CD14-positive monocyte (primary cell): ENCODE data around the gene CPS1. TPM values are rescaled to one million over a fixed set of nuclear protein-coding genes. Genes with fewer than 3 reads are reported as not detected.

Experiments used
- DNase-seq, 3 donors: peaks; one replicate each; pipeline ENCODE4 v3.0.0-alpha.2; 2011 to 2022
- H2AFZ ChIP-seq: 2 replicates; pipeline ENCODE4 v1.6.0; 2012; ENCODE audit warnings: mild to moderate bottlenecking, low read depth, low read length, inconsistent platforms; ENCODE audit not compliant: insufficient read depth, poor library complexity, severe bottlenecking
- H3K27ac ChIP-seq, 2 donors: 1 replicate in 1 of 2; 2 replicates in 1 of 2; pipeline ENCODE4 v1.5.1; 2012 to 2013; ENCODE audit warnings: low read length in 2 of 2, control low read depth in 1 of 2, inconsistent platforms in 1 of 2, low read depth in 1 of 2, mild to moderate bottlenecking in 1 of 2
- H3K27me3 ChIP-seq, 2 donors: one replicate each; pipeline versions ENCODE4 v1.6.0 to v1.6.1; 2011 to 2013; ENCODE audit warnings: low read length in 2 of 2; ENCODE audit not compliant: control insufficient read depth in 2 of 2, insufficient read depth in 2 of 2
- H3K36me3 ChIP-seq, 2 donors: replicated peaks in 1 of 2; 1 replicate in 1 of 2; 2 replicates in 1 of 2; pipeline versions ENCODE4 v1.5.1 to v1.6.1; 2012 to 2013; ENCODE audit warnings: low read length in 2 of 2, control low read depth in 1 of 2, inconsistent platforms in 1 of 2, mild to moderate bottlenecking in 1 of 2; ENCODE audit not compliant: insufficient read depth in 2 of 2, control insufficient read depth in 1 of 2
- H3K4me1 ChIP-seq, 2 donors: 1 replicate in 1 of 2; 2 replicates in 1 of 2; pipeline versions ENCODE4 v1.5.1 to v1.6.1; 2012 to 2013; ENCODE audit warnings: low read length in 2 of 2, control low read depth in 1 of 2, inconsistent platforms in 1 of 2, mild to moderate bottlenecking in 1 of 2, moderate library complexity in 1 of 2; ENCODE audit not compliant: insufficient read depth in 2 of 2, control insufficient read depth in 1 of 2
- H3K4me2 ChIP-seq: replicated peaks from 2 replicates; pipeline ENCODE3; 2012; ENCODE audit warnings: low read length, moderate library complexity, mild to moderate bottlenecking; ENCODE audit not compliant: poor library complexity, severe bottlenecking; ENCODE audit errors: extremely low read depth
- H3K4me3 ChIP-seq, 3 experiments: fragments of 200-600 bp in 1 of 3; sonication (generic) in 1 of 3; replicated peaks in 1 of 3; 1 replicate in 2 of 3; 2 replicates in 1 of 3; pipeline ENCODE4 v1.5.1; 2011 to 2013; ENCODE audit warnings: low read length in 3 of 3, mild to moderate bottlenecking in 3 of 3, control low read depth in 2 of 3, low read depth in 2 of 3, inconsistent platforms in 1 of 3, moderate library complexity in 1 of 3
- H3K79me2 ChIP-seq: 2 replicates; pipeline ENCODE4 v1.6.0; 2012; ENCODE audit warnings: mild to moderate bottlenecking, control low read depth, inconsistent platforms, low read length, moderate library complexity; ENCODE audit not compliant: insufficient read depth
- H3K9ac ChIP-seq: 2 replicates; pipeline ENCODE4 v1.6.0; 2017; ENCODE audit warnings: low read length, mild to moderate bottlenecking; ENCODE audit not compliant: insufficient read depth, poor library complexity, severe bottlenecking
- H3K9me3 ChIP-seq, 2 donors: replicated peaks in 1 of 2; 1 replicate in 1 of 2; 2 replicates in 1 of 2; pipeline versions ENCODE4 v1.5.1 to v1.6.1; 2012 to 2013; ENCODE audit warnings: low read length in 2 of 2, control low read depth in 1 of 2; ENCODE audit not compliant: control insufficient read depth in 1 of 2, insufficient read depth in 1 of 2
- H4K20me1 ChIP-seq: 2 replicates; pipeline ENCODE4 v1.6.0; 2012; ENCODE audit warnings: mild to moderate bottlenecking, low read length, control low read depth, moderate library complexity; ENCODE audit not compliant: insufficient read depth
- H3K27ac Mint-ChIP-seq, 7 donors: one replicate each; pipeline ENCODE4 v1.8.0; 2020; ENCODE audit warnings: mild to moderate bottlenecking in 7 of 7, mixed read lengths in 7 of 7, moderate library complexity in 6 of 7, inconsistent platforms in 2 of 7
- H3K27me3 Mint-ChIP-seq, 3 donors: one replicate each; pipeline ENCODE4 v1.8.0; 2021 to 2022; ENCODE audit warnings: low read depth in 3 of 3, mild to moderate bottlenecking in 3 of 3, mixed read lengths in 3 of 3, moderate library complexity in 3 of 3, inconsistent platforms in 1 of 3
- H3K36me3 Mint-ChIP-seq, 2 donors: one replicate each; pipeline ENCODE4 v1.8.0; 2020; ENCODE audit warnings: mixed read lengths in 2 of 2, inconsistent platforms in 1 of 2, mild to moderate bottlenecking in 1 of 2
- H3K4me1 Mint-ChIP-seq: one replicate; pipeline ENCODE4 v1.8.0; 2020; ENCODE audit warnings: mild to moderate bottlenecking, mixed read lengths
- H3K4me3 Mint-ChIP-seq, 2 donors: one replicate each; pipeline ENCODE4 v1.8.0; 2020; ENCODE audit warnings: mild to moderate bottlenecking in 2 of 2, mixed read lengths in 2 of 2, moderate library complexity in 1 of 2
- H3K9me3 Mint-ChIP-seq, 7 donors: one replicate each; pipeline ENCODE4 v1.8.0; 2020 to 2022; ENCODE audit warnings: mixed read lengths in 7 of 7, mild to moderate bottlenecking in 6 of 7, moderate library complexity in 6 of 7, inconsistent platforms in 2 of 7
- CTCF ChIP-seq: fragments of 200-600 bp; IDR thresholded peaks from one replicate; pipeline ENCODE4 v1.8.0; 2022; ENCODE audit warnings: antibody characterized with exemption, mild to moderate bottlenecking
- whole genome bisulfite sequencing: methylation state at CpG from one replicate; pipeline ENCODE4 v1.1.5; 2013; ENCODE audit warnings: missing lambda C conversion rate; ENCODE audit not compliant: insufficient coverage; 5-methylcytosine and 5-hydroxymethylcytosine counted together
- intact Hi-C, 2 donors: fragments of 100-400 bp; cut with micrococcal nuclease; formaldehyde crosslinking; loops; one replicate each; pipeline versions ENCODE4 v1.15.0 to v1.15.1; 2023
- polyA plus RNA-seq, 3 donors: library from polyadenylated mRNA; depleted of rRNA in 1 of 3; unstranded in 2 of 3; stranded (reverse) in 1 of 3; fragments of 300-500 nt in 2 of 3; fragments of >200 nt in 1 of 3; fragmentation: Illumina TruSeq in 2 of 3; gene quantifications; 1 replicate in 2 of 3; 2 replicates in 1 of 3; pipeline ENCODE4 v1.2.3, GENCODE V29; 2012 to 2021

The CPS1 gene
- polyA plus RNA-seq, 3 donors: not detected

DNA sequence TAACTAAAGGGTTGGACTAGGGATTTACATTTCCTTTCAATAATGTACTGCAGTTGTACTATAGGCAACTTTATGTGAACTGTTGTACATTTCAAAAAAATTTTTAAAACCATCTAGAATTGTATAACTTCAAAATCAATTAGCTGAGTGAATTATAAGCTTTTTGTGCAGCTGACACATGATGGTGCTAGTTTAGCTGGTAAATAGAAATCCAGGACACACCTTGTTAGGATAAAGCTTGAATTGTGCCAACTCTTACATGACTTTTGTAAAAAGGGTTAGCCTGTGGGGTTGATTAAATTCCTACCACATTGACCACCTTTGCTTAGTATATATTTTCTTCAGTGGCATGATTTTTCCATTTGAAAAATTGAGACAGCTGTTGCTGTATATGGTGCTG, 104.4 kb downstream of the CPS1 start:
- TF ChIP-seq CTCF: no peak
- no peak overlapping the region for H3K27ac Mint-ChIP-seq
- no peaks in the 10 kb centered on the region for H3K9me3 ChIP-seq

GRCh38 chr2:210662560-210662959, 106.2 kb downstream of the CPS1 start:
- Histone ChIP-seq H3K4me1 (no peaks in the 10 kb centered on the region), H3K27ac (no peak overlapping the region), H3K9ac (no peak overlapping the region), H3K27me3 (no peaks in the 10 kb centered on the region), H2AFZ (no peak overlapping the region), H4K20me1 (no peaks in the 10 kb centered on the region), H3K36me3 (no peaks in the 10 kb centered on the region), H3K4me2 (no peak overlapping the region), H3K9me3 (no peaks in the 10 kb centered on the region), H3K4me3 (no peak overlapping the region), H3K79me2 (no peaks in the 10 kb centered on the region)
- Mint-ChIP-seq H3K27me3 (peaks cover 0 to 2% (median 1%) of the 10 kb centered on the region in 3 donors), H3K36me3 (no peaks in the 10 kb centered on the region), H3K4me3 (no peak overlapping the region), H3K9me3 (peaks cover 0 to 3% (median 0%) of the 10 kb centered on the region in 7 donors), H3K27ac (no peak overlapping the region), H3K4me1 (no peaks in the 10 kb centered on the region)
- no peak for TF ChIP-seq CTCF
- no CpG with 5 or more reads among the region's 1 CpG for WGBS
- no peak for DNase-seq
- intact Hi-C loops: no loop called here

More for the DNA sequence above, 104.4 kb downstream of the CPS1 start:
- H3K4me1 ChIP-seq: no peaks in the 10 kb centered on the region
- peaks cover 0 to 8% (median 0%) of the 10 kb centered on the region in 7 donors for H3K9me3 Mint-ChIP-seq
- H3K27me3 ChIP-seq: no peaks in the 10 kb centered on the region
- H3K36me3 Mint-ChIP-seq: no peaks in the 10 kb centered on the region
- H3K9ac ChIP-seq: no peak overlapping the region
- no peak overlapping the region for H3K4me3 ChIP-seq
- H3K79me2 ChIP-seq: no peaks in the 10 kb centered on the region
- H4K20me1 ChIP-seq: no peaks in the 10 kb centered on the region
- no peak for DNase-seq
- H2AFZ ChIP-seq: no peak overlapping the region
- H3K4me2 ChIP-seq: no peak overlapping the region
- H3K4me3 Mint-ChIP-seq: no peak overlapping the region
- no peak overlapping the region for H3K27ac ChIP-seq
- no peaks in the 10 kb centered on the region for H3K4me1 Mint-ChIP-seq
- intact Hi-C loops: no loop called here
- peaks cover 0 to 2% (median 1%) of the 10 kb centered on the region in 3 donors for H3K27me3 Mint-ChIP-seq
- H3K36me3 ChIP-seq: no peaks in the 10 kb centered on the region
